Astrocyte (in vitro differentiated cells and primary cell): Measurements from ENCODE around the gene C9orf40. TPM values are rescaled to one million over a fixed set of nuclear protein-coding genes. Genes with fewer than 3 reads are reported as not detected.

Experiments used
- DNase-seq: peaks from one replicate; pipeline ENCODE4 v3.0.0-alpha.2; 2010; ENCODE audit warnings: low read depth
- FAIRE-seq: peaks from 2 replicates; lab custom pipeline; 2011; peaks lifted over from hg19 to GRCh38; lab: Jason Lieb, UNC
- H2AFZ ChIP-seq: 2 replicates; pipeline ENCODE4 v1.6.0; 2012; ENCODE audit warnings: low read depth, low read length, inconsistent platforms
- H3K27ac ChIP-seq: 2 replicates; pipeline ENCODE4 v1.5.1; 2011; ENCODE audit warnings: low read depth, low read length, inconsistent platforms
- H3K27me3 ChIP-seq: 2 replicates; pipeline ENCODE4 v1.6.0; 2011; ENCODE audit warnings: low read length, inconsistent platforms; ENCODE audit not compliant: insufficient read depth
- H3K36me3 ChIP-seq: 2 replicates; pipeline ENCODE4 v1.5.1; 2011; ENCODE audit warnings: low read length, inconsistent platforms; ENCODE audit not compliant: insufficient read depth
- H3K4me1 ChIP-seq: 2 replicates; pipeline ENCODE4 v1.5.1; 2011; ENCODE audit warnings: low read length, inconsistent platforms; ENCODE audit not compliant: insufficient read depth
- H3K4me2 ChIP-seq: 2 replicates; pipeline ENCODE4 v1.6.0; 2012; ENCODE audit warnings: low read length, inconsistent platforms
- H3K4me3 ChIP-seq: 2 replicates; pipeline ENCODE4 v1.5.1; 2011; ENCODE audit warnings: low read depth, mild to moderate bottlenecking, low read length, inconsistent platforms; ENCODE audit not compliant: insufficient read depth
- H3K79me2 ChIP-seq: 2 replicates; pipeline ENCODE4 v1.6.0; 2012; ENCODE audit warnings: mild to moderate bottlenecking, low read length, inconsistent platforms; ENCODE audit not compliant: insufficient read depth
- H3K9ac ChIP-seq: 2 replicates; pipeline ENCODE4 v1.6.0; 2012; ENCODE audit warnings: mild to moderate bottlenecking, low read length, inconsistent platforms
- H3K9me3 ChIP-seq: 2 replicates; pipeline ENCODE4 v1.5.1; 2012; ENCODE audit warnings: low read depth, mild to moderate bottlenecking, low read length, inconsistent platforms; ENCODE audit not compliant: insufficient read depth
- H4K20me1 ChIP-seq: 2 replicates; pipeline ENCODE4 v1.6.0; 2012; ENCODE audit warnings: low read length, inconsistent platforms; ENCODE audit not compliant: insufficient read depth
- H3K27ac Mint-ChIP-seq: one replicate; pipeline ENCODE4 v1.8.0; 2021; ENCODE audit warnings: mild to moderate bottlenecking, mixed read lengths; ENCODE audit not compliant: unreplicated experiment
- H3K27me3 Mint-ChIP-seq: one replicate; pipeline ENCODE4 v1.8.0; 2021; ENCODE audit warnings: low read depth, mixed read lengths; ENCODE audit not compliant: unreplicated experiment
- H3K36me3 Mint-ChIP-seq: one replicate; pipeline ENCODE4 v1.8.0; 2021; ENCODE audit warnings: low read depth, mixed read lengths; ENCODE audit not compliant: unreplicated experiment
- H3K4me1 Mint-ChIP-seq: one replicate; pipeline ENCODE4 v1.8.0; 2021; ENCODE audit warnings: low read depth, mixed read lengths; ENCODE audit not compliant: unreplicated experiment
- H3K4me3 Mint-ChIP-seq: one replicate; pipeline ENCODE4 v1.8.0; 2021; ENCODE audit warnings: mild to moderate bottlenecking, moderate library complexity, mixed read lengths; ENCODE audit not compliant: unreplicated experiment
- H3K9me3 Mint-ChIP-seq: one replicate; pipeline ENCODE4 v1.8.0; 2021; ENCODE audit warnings: mild to moderate bottlenecking, mixed read lengths; ENCODE audit not compliant: unreplicated experiment
- EZH2 ChIP-seq: IDR thresholded peaks from 2 replicates; pipeline ENCODE4 v1.6.1; 2012; ENCODE audit warnings: mild to moderate bottlenecking, low read length, inconsistent platforms; ENCODE audit not compliant: insufficient read depth
- total RNA-seq: library from RNA; stranded (reverse); gene quantifications from 2 replicates; pipeline ENCODE4 v1.2.1, GENCODE V29; 2021
- TF ChIP-seq, protein P1 (sequence below): IDR thresholded peaks from 2 replicates; pipeline ENCODE4 v1.5.1; 2011; ENCODE audit warnings: low read depth, mild to moderate bottlenecking, inconsistent platforms, low read length, moderate library complexity; ENCODE audit not compliant: insufficient read depth

The C9orf40 gene
- total RNA-seq, 1 donor from 2014 or later: 5.4 TPM

GRCh38 chr9:74974558-74974957, 21.8 kb upstream of the C9orf40 start:
- H3K27ac ChIP-seq: no peak overlapping the region
- no peak for FAIRE-seq
- Mint-ChIP-seq H3K4me3 (no peak overlapping the region), H3K27me3 (no peaks in the 10 kb centered on the region), H3K36me3 (peaks cover 15% of the 10 kb centered on the region), H3K9me3 (peaks cover 5% of the 10 kb centered on the region), H3K27ac (no peak overlapping the region), H3K4me1 (no peaks in the 10 kb centered on the region)
- H3K4me2 ChIP-seq: no peak overlapping the region
- no peaks in the 10 kb centered on the region for H3K4me1 ChIP-seq
- no peaks in the 10 kb centered on the region for H3K79me2 ChIP-seq
- H2AFZ ChIP-seq: no peak overlapping the region
- no peak overlapping the region for H3K4me3 ChIP-seq
- no peaks in the 10 kb centered on the region for H3K27me3 ChIP-seq
- no peak overlapping the region for H3K9ac ChIP-seq
- no peaks in the 10 kb centered on the region for H4K20me1 ChIP-seq
- DNase-seq: no peak
- no peak for TF ChIP-seq EZH2
- TF ChIP-seq, protein P1, sequence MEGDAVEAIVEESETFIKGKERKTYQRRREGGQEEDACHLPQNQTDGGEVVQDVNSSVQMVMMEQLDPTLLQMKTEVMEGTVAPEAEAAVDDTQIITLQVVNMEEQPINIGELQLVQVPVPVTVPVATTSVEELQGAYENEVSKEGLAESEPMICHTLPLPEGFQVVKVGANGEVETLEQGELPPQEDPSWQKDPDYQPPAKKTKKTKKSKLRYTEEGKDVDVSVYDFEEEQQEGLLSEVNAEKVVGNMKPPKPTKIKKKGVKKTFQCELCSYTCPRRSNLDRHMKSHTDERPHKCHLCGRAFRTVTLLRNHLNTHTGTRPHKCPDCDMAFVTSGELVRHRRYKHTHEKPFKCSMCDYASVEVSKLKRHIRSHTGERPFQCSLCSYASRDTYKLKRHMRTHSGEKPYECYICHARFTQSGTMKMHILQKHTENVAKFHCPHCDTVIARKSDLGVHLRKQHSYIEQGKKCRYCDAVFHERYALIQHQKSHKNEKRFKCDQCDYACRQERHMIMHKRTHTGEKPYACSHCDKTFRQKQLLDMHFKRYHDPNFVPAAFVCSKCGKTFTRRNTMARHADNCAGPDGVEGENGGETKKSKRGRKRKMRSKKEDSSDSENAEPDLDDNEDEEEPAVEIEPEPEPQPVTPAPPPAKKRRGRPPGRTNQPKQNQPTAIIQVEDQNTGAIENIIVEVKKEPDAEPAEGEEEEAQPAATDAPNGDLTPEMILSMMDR: no peak
- no peaks in the 10 kb centered on the region for H3K9me3 ChIP-seq
- no peaks in the 10 kb centered on the region for H3K36me3 ChIP-seq

- Mint-ChIP-seq H3K4me3 (no peak overlapping the region), H3K27ac (no peak overlapping the region), H3K9me3 (peaks cover 5% of the 10 kb centered on the region), H3K4me1 (no peaks in the 10 kb centered on the region), H3K27me3 (no peaks in the 10 kb centered on the region), H3K36me3 (peaks cover 14% of the 10 kb centered on the region)
- H3K36me3 ChIP-seq: no peaks in the 10 kb centered on the region
- no peak overlapping the region for H3K4me3 ChIP-seq
- H3K79me2 ChIP-seq: no peaks in the 10 kb centered on the region
- no peak overlapping the region for H3K27ac ChIP-seq
- H3K9ac ChIP-seq: no peak overlapping the region
- no peaks in the 10 kb centered on the region for H3K9me3 ChIP-seq
- no peaks in the 10 kb centered on the region for H4K20me1 ChIP-seq
- H2AFZ ChIP-seq: no peak overlapping the region
- TF ChIP-seq, protein P1: no peak
- TF ChIP-seq EZH2: no peak
- no peaks in the 10 kb centered on the region for H3K4me1 ChIP-seq
- H3K27me3 ChIP-seq: no peaks in the 10 kb centered on the region
- FAIRE-seq (no peak), DNase-seq (no peak)
- no peak overlapping the region for H3K4me2 ChIP-seq
Observed at GRCh38 chr9:74973714-74974113, 21.0 kb upstream of the C9orf40 start.

DNA sequence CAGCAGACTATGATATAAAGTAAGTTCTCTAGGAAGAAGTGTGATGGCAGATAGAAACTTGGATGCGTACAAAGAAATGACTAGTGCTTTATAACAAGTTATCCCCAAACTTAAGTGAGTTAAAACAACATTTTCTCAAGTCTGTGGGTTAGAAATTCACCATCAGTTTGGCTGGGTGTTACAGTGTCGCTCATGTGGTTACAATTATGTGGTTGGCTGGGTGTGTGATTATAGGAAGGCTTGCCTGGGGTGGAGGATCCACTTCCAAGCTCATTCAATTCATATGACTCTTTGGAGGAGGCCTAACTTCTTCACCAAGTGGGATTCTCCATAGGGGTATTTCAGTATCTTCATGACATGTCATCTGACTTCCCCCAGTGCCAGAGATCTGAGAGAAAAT, 10.3 kb upstream of the C9orf40 start:
- Histone ChIP-seq H3K4me2 (no peak overlapping the region), H3K27ac (no peak overlapping the region), H3K79me2 (no peaks in the 10 kb centered on the region), H3K27me3 (no peaks in the 10 kb centered on the region), H3K36me3 (no peaks in the 10 kb centered on the region), H3K9me3 (no peaks in the 10 kb centered on the region), H3K4me1 (no peaks in the 10 kb centered on the region), H4K20me1 (no peaks in the 10 kb centered on the region), H3K9ac (no peak overlapping the region), H3K4me3 (no peak overlapping the region), H2AFZ (no peak overlapping the region)
- Mint-ChIP-seq H3K27me3 (no peaks in the 10 kb centered on the region), H3K27ac (no peak overlapping the region), H3K36me3 (no peaks in the 10 kb centered on the region), H3K9me3 (peaks cover 7% of the 10 kb centered on the region), H3K4me1 (no peaks in the 10 kb centered on the region), H3K4me3 (no peak overlapping the region)
- no peak for FAIRE-seq
- TF ChIP-seq EZH2: no peak
- TF ChIP-seq, protein P1: no peak
- DNase-seq: no peak
